ENCODE measurements around the gene COA3.

GRCh38 chr17:42841975-42842685 lies 43.6 kb upstream of the COA3 start:
- TF ChIP-seq, protein P1, sequence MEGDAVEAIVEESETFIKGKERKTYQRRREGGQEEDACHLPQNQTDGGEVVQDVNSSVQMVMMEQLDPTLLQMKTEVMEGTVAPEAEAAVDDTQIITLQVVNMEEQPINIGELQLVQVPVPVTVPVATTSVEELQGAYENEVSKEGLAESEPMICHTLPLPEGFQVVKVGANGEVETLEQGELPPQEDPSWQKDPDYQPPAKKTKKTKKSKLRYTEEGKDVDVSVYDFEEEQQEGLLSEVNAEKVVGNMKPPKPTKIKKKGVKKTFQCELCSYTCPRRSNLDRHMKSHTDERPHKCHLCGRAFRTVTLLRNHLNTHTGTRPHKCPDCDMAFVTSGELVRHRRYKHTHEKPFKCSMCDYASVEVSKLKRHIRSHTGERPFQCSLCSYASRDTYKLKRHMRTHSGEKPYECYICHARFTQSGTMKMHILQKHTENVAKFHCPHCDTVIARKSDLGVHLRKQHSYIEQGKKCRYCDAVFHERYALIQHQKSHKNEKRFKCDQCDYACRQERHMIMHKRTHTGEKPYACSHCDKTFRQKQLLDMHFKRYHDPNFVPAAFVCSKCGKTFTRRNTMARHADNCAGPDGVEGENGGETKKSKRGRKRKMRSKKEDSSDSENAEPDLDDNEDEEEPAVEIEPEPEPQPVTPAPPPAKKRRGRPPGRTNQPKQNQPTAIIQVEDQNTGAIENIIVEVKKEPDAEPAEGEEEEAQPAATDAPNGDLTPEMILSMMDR (IDR thresholded peaks at IDR 0.05) = no peak
- TF ChIP-seq POLR2A (IDR thresholded peaks at IDR 0.05) = no peak
